ES-I3 (cell line): ENCODE results near the gene TNFRSF9.
A peak's percentile ranks its signal among the peaks of the same experiment; 100 is the strongest.
"Not testable (repeated sequence)": the region's sequence is repeated elsewhere in the genome, so short reads cannot be mapped to it uniquely, and the experiment has no call there.

Experiments
- H3K36me3 ChIP-seq: 2 replicates; pipeline ENCODE4 v1.6.1; 2013; ENCODE audit warnings: mild to moderate bottlenecking, low read length, control low read depth, moderate library complexity; ENCODE audit not compliant: insufficient read depth
- H3K4me1 ChIP-seq: 2 replicates; pipeline ENCODE4 v1.6.1; 2013; ENCODE audit warnings: mild to moderate bottlenecking, control low read depth, low read length; ENCODE audit not compliant: insufficient read depth
- H3K9ac ChIP-seq: 2 replicates; pipeline ENCODE4 v1.6.1; 2013; ENCODE audit warnings: low read depth, mild to moderate bottlenecking, low read length, moderate library complexity
- H3K9me3 ChIP-seq: 2 replicates; pipeline ENCODE4 v1.6.1; 2013; ENCODE audit warnings: mild to moderate bottlenecking, low read length, moderate library complexity; ENCODE audit not compliant: control insufficient read depth, insufficient read depth

The TNFRSF9 gene

GRCh38 chr1:7967651-7968050, 27.0 kb upstream of the TNFRSF9 start:
- no peaks in the 10 kb centered on the region for H3K4me1 ChIP-seq
- H3K36me3 ChIP-seq = peaks cover 44% of the 10 kb centered on the region
- no peaks in the 10 kb centered on the region for H3K9me3 ChIP-seq
- no peak overlapping the region for H3K9ac ChIP-seq

- no peak overlapping the region for H3K9ac ChIP-seq
- no peaks in the 10 kb centered on the region for H3K9me3 ChIP-seq
- peaks cover 44% of the 10 kb centered on the region for H3K36me3 ChIP-seq
- H3K4me1 ChIP-seq = no peaks in the 10 kb centered on the region
Observed at GRCh38 chr1:7967196-7967595, 26.6 kb upstream of the TNFRSF9 start.

DNA sequence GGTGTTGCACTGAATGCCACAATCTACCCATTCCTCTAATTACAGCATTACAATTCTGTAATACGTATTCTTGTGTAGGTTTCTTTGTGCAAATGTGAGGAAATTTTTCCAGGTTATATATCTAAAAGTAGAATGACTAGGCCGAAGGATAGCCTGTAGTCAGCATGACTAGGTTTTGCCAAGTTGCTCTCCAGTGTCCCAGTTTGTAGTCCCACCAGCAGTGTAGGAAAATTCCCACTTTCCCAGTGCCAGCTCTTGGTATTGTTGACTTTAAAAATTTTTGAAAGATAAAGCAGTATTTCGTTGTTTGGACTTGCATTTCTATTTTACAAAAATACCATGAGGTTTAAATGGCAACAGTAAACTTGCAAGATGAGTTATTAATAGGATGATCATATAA, 23.8 kb upstream of the TNFRSF9 start:
- Histone ChIP-seq H3K9ac (no peak overlapping the region), H3K4me1 (no peaks in the 10 kb centered on the region), H3K9me3 (no peaks in the 10 kb centered on the region), H3K36me3 (peaks cover 31% of the 10 kb centered on the region)

GRCh38 chr1:7963841-7964240, 23.2 kb upstream of the TNFRSF9 start:
- peaks cover 31% of the 10 kb centered on the region for H3K36me3 ChIP-seq
- not testable (repeated sequence) for H3K9ac ChIP-seq, H3K4me1 ChIP-seq, H3K9me3 ChIP-seq

GRCh38 chr1:7963378-7963730, 22.7 kb upstream of the TNFRSF9 start:
- H3K4me1 ChIP-seq, H3K9ac ChIP-seq, H3K9me3 ChIP-seq: not testable (repeated sequence)
- H3K36me3 ChIP-seq = peaks cover 31% of the 10 kb centered on the region

DNA sequence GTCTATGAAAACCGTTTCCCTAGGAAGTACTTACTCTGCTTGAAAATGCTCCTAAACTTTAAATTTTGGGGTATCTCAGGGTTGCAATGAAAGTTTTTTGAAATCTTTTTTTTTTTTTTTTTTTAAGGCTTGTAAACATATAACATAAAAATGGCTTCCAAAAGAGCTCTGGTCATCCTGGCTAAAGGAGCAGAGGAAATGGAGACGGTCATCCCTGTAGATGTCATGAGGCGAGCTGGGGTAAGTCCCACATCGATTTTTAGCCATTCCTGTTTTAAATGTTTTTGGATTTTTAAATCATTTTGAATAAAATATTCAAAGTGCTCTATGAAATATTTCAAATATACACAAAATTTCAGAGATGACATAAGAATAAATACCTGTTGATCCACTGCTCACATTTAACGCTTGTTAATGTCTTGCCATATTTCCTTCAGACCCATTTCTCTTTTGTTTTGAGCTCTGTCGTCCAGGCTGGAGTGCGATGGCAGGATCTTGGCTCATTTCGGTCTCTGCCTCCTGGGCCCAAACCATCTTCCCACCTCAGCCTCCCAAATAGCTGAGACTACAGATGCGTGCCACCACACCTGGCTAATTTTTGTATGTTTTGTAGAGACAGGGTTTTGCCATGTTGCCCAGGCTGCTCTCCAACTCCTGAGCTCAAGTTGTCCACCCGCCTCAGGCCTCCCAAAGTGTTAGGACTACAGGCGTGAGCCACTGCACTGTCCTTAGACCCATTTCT, 22.2 kb upstream of the TNFRSF9 start:
- H3K4me1 ChIP-seq = no peaks in the 10 kb centered on the region
- H3K9ac ChIP-seq = peak overlapping the region; percentile 76
- H3K9me3 ChIP-seq = no peaks in the 10 kb centered on the region
- H3K36me3 ChIP-seq = peaks cover 31% of the 10 kb centered on the region

- Histone ChIP-seq H3K9ac (peak overlapping the region; percentile 76), H3K9me3 (no peaks in the 10 kb centered on the region), H3K4me1 (no peaks in the 10 kb centered on the region), H3K36me3 (peaks cover 31% of the 10 kb centered on the region)
Observed at GRCh38 chr1:7962014-7962335, 21.3 kb upstream of the TNFRSF9 start.

GRCh38 chr1:7961216-7962013, 20.8 kb upstream of the TNFRSF9 start, which contains the start of gene PARK7:
Gene PARK7 (plus strand): TSS chr1:7961711. CDS start chr1:7962786, 1,075 bp downstream.
- Histone ChIP-seq H3K9ac (peak within 1 kb of the TSS; percentile 76), H3K4me1 (no peaks in the 10 kb centered on the region), H3K9me3 (no peaks in the 10 kb centered on the region), H3K36me3 (peaks cover 31% of the 10 kb centered on the region)

- Histone ChIP-seq H3K9me3 (no peaks in the 10 kb centered on the region), H3K36me3 (peaks cover 27% of the 10 kb centered on the region), H3K9ac (peak overlapping the region; percentile 76), H3K4me1 (no peaks in the 10 kb centered on the region)
Observed at GRCh38 chr1:7960867-7961215, 20.2 kb upstream of the TNFRSF9 start.

DNA sequence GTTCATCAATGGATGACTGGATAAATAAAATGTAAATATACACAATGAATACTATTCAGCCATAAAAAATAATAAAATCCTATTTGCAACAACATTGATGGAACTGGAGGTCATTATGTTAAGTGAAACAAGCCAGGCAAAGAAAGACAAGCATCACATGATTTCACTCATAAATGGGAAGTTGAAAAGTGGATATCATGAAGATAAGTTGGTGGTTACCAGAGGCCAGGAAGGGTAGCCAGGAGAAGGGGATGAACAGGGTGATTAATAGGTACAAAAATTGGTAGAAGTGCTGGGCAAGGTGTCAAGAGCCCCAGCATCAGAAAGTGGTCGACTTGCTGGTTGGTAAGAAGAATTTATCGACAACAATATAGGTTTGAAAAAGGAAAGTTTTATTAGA, 19.5 kb upstream of the TNFRSF9 start:
- H3K4me1 ChIP-seq = no peaks in the 10 kb centered on the region
- H3K9ac ChIP-seq = no peak overlapping the region

GRCh38 chr1:7956218-7957032, 15.8 kb upstream of the TNFRSF9 start:
- no peak overlapping the region for H3K9ac ChIP-seq
- H3K36me3 ChIP-seq = no peaks in the 10 kb centered on the region
- H3K4me1 ChIP-seq = no peaks in the 10 kb centered on the region
- H3K9me3 ChIP-seq = no peaks in the 10 kb centered on the region

More for the DNA sequence above, 19.5 kb upstream of the TNFRSF9 start:
- H3K36me3 ChIP-seq = peaks cover 21% of the 10 kb centered on the region
- no peaks in the 10 kb centered on the region for H3K9me3 ChIP-seq

DNA sequence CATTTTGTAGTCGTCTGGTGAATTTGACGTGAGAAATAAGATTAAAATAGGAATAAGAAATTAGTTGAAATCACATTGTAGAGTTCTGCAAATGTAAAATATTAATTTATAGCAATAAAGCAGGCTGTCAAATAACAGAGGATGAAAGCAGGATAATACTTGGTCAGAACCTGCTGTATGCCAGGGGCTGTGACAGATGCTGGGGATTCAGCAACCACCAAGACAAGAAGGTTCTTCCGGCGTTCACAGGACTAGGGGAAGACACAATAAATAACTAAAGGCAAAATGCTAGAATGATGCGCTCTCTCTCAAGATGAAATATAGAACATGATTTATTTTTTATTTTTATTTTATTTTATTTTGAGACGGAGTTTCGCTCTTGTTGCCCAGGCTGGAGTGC, 14.0 kb upstream of the TNFRSF9 start:
- no peaks in the 10 kb centered on the region for H3K4me1 ChIP-seq
- H3K36me3 ChIP-seq = no peaks in the 10 kb centered on the region
- peaks cover 3% of the 10 kb centered on the region; the same call in 1 of the 2 replicates for H3K9me3 ChIP-seq
- H3K9ac ChIP-seq = peak overlapping the region; percentile 67; the same call in 1 of the 2 replicates

- H3K9ac ChIP-seq = peak overlapping the region; percentile 67
- H3K36me3 ChIP-seq = no peaks in the 10 kb centered on the region
- H3K4me1 ChIP-seq = no peaks in the 10 kb centered on the region
- peaks cover 3% of the 10 kb centered on the region; the same call in 1 of the 2 replicates for H3K9me3 ChIP-seq
Observed at GRCh38 chr1:7953850-7954609, 13.4 kb upstream of the TNFRSF9 start.

DNA sequence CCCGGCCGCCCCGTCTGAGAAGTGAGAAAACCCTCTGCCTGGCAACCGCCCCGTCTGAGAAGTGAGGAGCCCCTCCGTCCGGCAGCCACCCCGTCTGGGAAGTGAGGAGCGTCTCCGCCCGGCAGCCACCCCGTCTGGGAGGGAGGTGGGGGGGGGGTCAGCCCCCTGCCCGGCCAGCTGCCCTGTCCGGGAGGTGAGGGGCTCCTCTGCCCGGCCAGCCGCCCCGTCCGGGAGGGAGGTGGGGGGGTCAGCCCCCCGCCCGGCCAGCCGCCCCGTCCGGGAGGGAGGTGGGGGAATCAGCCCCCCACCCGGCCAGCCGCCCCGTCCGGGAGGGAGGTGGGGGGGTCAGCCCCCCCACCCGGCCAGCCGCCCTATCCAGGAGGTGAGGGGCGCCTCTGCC, 12.2 kb upstream of the TNFRSF9 start:
- H3K9ac ChIP-seq, H3K4me1 ChIP-seq, H3K36me3 ChIP-seq, H3K9me3 ChIP-seq: not testable (repeated sequence)
